Embryonic facial prominence (tissue), 1 donor: ENCODE data around the gene SYT17.

Source experiments
- DNase-seq: peaks from one replicate; pipeline ENCODE4 v3.0.0-alpha.2; 2016; ENCODE audit errors: extremely low spot score

Gene SYT17

DNA sequence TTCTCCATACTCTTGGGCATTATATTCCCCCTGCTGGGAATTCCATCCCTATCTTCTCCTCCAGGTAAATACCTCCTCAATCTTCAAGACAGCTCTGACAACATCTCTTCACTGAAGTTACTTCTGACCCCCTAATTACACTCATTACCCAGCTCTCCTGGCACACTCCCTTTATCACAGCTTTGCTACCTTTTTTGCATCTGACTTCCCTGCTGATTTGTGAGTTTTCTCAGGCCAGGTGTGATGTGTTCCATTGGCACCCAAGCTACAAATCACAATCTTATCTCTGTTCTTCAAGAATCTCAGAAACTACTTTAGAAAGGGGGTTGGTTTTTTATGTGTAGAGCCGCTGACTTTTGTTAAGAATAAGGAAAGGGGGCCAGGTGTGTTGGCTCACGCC is 131.5 kb downstream of the SYT17 start:
- DNase-seq = no peak

DNA sequence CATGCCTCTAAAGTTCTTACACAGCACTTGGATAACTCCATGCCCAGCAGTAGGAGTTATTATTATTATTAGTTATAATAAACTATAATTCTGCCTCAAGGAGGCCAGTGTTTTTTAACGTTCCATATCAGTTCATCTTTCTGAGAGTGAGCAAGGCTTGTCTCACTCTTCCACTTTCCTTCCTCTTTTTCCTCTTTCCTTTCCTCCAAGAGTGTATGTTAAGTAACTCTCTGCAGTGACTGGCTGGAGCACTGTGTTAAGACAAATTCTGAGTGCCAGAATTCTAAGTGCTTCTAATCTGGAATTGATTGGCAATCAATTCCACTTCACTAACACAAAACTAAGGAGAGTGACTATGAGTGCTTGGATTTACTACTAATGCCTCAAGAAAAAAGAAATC is 133.9 kb downstream of the SYT17 start:
- no peak for DNase-seq

DNA sequence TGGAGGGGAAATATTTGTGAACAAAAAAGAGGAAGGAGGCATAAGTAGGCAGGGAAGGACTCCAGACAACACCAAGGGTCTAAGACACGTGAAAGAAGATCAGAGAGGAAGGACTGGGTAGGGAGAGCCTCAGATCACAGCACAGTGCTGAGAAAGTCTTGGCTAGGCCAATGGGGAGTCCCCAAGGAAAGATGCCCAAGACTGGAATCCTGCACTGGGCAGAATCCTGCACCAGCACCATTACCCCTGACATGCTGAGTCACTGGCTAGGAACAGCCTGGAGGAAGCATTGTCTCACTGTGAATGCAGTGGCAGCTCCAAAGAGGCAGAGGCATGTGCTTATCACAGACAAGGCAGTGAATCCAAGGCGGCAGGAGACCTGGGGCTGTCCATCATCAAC is 136.7 kb downstream of the SYT17 start:
- DNase-seq = no peak

DNA sequence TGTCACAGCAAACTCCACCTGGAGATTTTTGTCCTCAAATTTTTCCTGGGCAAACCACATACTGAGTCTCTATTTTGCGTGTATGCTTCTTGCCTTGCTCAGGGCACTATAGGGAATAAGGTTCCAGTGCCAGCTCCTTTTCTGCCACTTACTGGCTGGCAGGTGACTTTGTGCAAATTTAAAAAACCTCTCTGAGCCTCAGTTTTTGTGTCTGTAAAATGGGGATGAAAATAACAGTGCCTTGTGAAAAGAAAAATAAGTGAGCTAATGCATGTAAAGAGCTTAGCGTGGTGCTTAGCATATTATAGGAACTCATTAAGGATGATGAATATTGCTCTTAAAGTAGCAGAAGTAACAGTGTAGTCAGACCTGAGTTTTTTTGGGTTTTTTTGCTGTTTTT is 137.4 kb downstream of the SYT17 start:
- no peak for DNase-seq

DNA sequence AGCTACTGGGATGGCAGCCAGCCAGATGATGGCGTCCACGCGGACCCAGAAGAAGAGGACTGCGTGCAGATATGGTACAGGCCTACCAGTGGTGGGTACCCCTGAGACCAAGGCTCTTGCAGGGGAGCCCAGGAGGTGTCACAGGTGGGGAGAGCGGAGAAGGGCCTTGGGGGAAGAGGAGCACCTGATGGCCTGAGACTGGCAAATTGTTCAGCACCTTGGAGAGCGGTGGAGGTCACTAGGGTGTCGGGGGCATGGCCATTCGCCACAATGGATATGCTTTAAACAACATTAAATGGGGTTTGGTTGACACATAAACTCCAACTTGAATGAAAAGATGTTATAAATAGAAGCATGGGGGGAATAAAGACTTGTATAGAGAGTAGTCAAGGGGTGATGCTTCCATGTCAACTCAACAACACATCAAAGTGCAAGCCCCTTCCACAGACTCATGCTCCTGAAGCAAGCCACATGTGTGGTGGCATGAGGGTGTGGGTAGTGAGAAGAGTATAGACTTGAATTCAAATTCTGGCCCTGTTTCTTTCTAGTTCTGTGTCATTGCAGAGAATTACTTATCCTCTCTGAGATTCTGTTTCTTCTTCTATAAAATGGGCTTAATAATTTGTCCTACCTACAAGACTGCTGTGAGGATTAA is 139.7 kb downstream of the SYT17 start:
- no peak for DNase-seq

DNA sequence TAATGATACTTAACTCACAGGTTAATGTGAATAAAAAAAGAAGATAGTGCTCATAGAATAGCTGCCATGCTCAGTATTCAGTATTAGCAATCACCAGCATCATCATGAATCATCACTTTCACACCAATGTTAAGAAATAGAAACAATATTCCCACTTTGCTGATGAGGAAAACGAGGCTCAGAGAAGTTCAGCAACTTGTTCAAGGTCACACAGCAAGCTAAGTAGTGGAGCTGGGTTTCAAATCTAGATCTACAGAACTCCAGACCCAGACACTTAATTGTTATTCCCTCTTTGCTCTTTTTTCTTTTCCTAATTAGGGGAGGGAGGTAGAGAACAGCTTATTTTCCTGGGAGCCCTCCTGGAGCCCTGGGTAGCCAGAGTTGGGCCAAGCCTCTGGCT is 140.4 kb downstream of the SYT17 start:
- DNase-seq = no peak

DNA sequence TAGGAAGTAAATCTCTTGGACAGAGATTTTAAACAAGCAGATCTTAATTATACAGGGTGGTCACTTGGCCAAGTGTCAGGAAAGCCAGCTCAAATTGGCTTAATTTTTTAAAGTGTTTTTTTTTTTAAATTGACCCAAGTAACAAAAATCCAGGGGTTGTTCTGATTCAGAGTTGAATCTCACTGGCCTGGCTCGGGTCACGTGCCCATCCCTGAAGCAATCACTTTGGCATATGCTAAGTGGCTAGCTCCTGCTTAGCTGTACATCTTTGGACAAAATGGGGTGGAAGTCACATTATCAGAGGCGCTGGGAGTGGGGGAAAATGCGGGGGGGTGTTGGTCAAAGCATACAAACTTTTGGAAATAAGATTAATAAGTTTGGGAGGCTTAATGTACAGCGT is 141.1 kb downstream of the SYT17 start:
- DNase-seq = no peak

DNA sequence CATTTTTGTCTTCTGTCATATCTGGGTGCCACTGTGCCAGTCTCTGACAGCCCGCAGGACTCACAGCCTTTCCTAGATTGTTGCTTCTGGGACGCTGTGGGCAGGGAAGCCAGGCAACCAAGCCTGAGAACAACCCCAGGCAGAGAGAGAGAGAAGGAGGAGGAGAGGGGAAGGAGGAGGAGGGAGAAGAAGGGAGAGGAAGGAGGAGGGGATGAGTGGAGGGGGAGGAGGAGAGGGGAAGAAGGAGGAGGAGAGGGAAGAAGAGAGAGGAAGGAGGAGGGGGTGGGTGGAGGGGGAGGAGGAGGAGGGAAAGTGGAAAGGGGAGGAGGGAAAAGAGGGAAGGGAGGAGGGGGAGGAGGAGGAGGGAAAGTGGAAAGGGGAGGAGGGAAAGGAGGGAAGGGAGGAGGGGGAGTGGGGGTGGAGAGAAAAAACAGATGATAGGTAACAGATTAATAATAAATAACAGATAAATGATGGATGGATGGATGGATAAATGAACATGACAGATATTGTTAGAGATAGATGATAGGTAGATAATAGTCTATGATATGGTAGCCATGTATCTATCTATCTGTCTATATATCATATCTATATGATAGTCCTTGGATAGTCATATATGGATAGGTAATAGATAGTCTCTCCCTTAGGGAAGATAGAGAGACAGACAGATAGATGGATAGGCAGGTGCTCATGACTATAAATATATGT is 146.8 kb downstream of the SYT17 start:
- DNase-seq = no peak

DNA sequence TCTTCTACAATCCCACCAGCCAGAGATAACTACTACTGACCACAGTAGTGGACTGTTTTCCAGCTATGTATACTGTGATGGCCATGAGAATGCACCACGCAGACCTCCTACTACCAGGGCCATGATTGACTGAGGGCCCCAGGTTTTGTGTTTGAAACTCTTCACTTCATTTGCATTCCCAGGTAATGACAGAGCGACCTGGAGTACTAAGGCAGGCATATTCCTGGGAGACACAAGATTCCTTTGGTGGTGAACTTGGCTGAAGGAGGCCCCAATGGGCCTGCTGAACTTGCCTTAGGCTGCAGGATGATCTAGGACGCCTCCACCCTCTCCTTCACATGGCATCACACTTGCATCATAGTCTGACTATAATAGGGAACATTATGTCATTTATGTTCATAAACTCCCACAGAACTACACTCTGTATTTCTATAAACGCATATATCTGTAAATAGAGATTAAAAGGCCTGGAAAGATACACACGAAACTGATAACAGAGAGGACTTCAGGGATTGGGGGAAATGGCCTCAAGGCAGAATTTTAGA is 147.9 kb downstream of the SYT17 start:
- no peak for DNase-seq

DNA sequence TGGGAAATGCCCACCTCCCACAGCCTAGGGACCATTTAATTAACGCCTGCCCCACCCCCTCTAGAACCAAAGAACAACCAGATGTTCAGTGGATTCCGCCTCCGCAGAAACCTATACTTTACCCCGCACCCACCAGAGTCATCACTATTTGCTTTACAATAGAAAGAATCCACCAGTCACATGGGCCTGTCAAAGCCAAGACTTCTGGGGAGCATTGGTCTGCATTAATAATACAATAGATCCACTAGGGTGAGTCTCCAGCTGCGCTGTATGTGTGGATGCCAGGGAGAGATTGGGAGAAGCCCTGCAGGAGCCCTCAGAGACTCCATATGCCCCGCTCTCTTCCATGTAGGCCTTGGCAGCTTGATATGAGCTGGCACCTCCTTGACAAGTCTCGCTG is 148.8 kb downstream of the SYT17 start:
- DNase-seq = no peak
